Keratinocyte (primary cell): ENCODE results near the gene NHSL2. TPM values are rescaled to one million over a fixed set of nuclear protein-coding genes. Genes with fewer than 3 reads are reported as not detected.

ENCODE experiments used
- DNase-seq: peaks from one replicate; pipeline ENCODE4 v3.0.0-alpha.2; 2011; ENCODE audit warnings: low read depth, missing footprints, low spot score
- FAIRE-seq: peaks from 2 replicates; lab custom pipeline; 2011; peaks lifted over from hg19 to GRCh38; lab: Jason Lieb, UNC
- H2AFZ ChIP-seq: 2 replicates; pipeline ENCODE4 v1.6.0; 2012; ENCODE audit warnings: low read length, control low read depth, inconsistent platforms; ENCODE audit not compliant: control insufficient read depth
- H3K27ac ChIP-seq: 2 replicates; pipeline ENCODE4 v1.5.1; 2011; ENCODE audit warnings: low read length; ENCODE audit not compliant: control insufficient read depth, insufficient read depth
- H3K27me3 ChIP-seq: 3 replicates; pipeline ENCODE4 v1.6.0; 2011; ENCODE audit warnings: low read length; ENCODE audit not compliant: control insufficient read depth, insufficient read depth; ENCODE audit errors: extremely low read depth
- H3K36me3 ChIP-seq, 2 experiments: 2 replicates in 1 of 2; 3 replicates in 1 of 2; pipeline ENCODE4 v1.5.1; 2011; ENCODE audit warnings: low read length in 2 of 2, mild to moderate bottlenecking in 1 of 2; ENCODE audit not compliant: control insufficient read depth in 2 of 2, insufficient read depth in 2 of 2; ENCODE audit errors: extremely low read depth in 1 of 2
- H3K4me1 ChIP-seq: 3 replicates; pipeline ENCODE4 v1.5.1; 2011; ENCODE audit warnings: low read length; ENCODE audit not compliant: control insufficient read depth, insufficient read depth; ENCODE audit errors: extremely low read depth
- H3K4me2 ChIP-seq: 3 replicates; pipeline ENCODE4 v1.6.0; 2011; ENCODE audit warnings: low read depth, low read length; ENCODE audit not compliant: control insufficient read depth, insufficient read depth; ENCODE audit errors: extremely low read depth
- H3K4me3 ChIP-seq, 3 experiments: fragments of 200-600 bp in 1 of 3; sonication (generic) in 1 of 3; 2 replicates in 2 of 3; 3 replicates in 1 of 3; pipeline ENCODE4 v1.5.1; 2011 to 2016; ENCODE audit warnings: low read length in 3 of 3, mild to moderate bottlenecking in 3 of 3, control low read depth in 2 of 3, inconsistent platforms in 1 of 3, low read depth in 1 of 3, mixed read lengths in 1 of 3, mixed run types in 1 of 3, moderate library complexity in 1 of 3; ENCODE audit not compliant: control insufficient read depth in 2 of 3, insufficient read depth in 2 of 3; ENCODE audit errors: extremely low read depth in 1 of 3
- H3K79me2 ChIP-seq: 2 replicates; pipeline ENCODE4 v1.6.0; 2012; ENCODE audit warnings: low read length; ENCODE audit not compliant: control insufficient read depth, insufficient read depth
- H3K9ac ChIP-seq: 3 replicates; pipeline ENCODE4 v1.6.0; 2011; ENCODE audit warnings: low read length; ENCODE audit not compliant: control insufficient read depth, insufficient read depth; ENCODE audit errors: extremely low read depth
- H3K9me1 ChIP-seq: 3 replicates; pipeline ENCODE4 v1.6.0; 2011; ENCODE audit warnings: low read length; ENCODE audit not compliant: control insufficient read depth, insufficient read depth; ENCODE audit errors: extremely low read depth
- H3K9me3 ChIP-seq: 2 replicates; pipeline ENCODE4 v1.5.1; 2012; ENCODE audit warnings: low read depth, low read length; ENCODE audit not compliant: control insufficient read depth
- H4K20me1 ChIP-seq: 3 replicates; pipeline ENCODE4 v1.6.0; 2011; ENCODE audit warnings: low read length; ENCODE audit not compliant: control insufficient read depth, insufficient read depth; ENCODE audit errors: extremely low read depth
- EZH2 ChIP-seq: IDR thresholded peaks from one replicate; pipeline ENCODE4 v1.6.1; 2012; ENCODE audit warnings: inconsistent platforms, mild to moderate bottlenecking, low read length, moderate library complexity
- dilution Hi-C: fragments of 300-500 bp; cut with MboI; formaldehyde crosslinking; loops from one replicate; pipeline ENCODE4 v1.7.0; 2020; ENCODE audit warnings: low sequenced_read_pairs; ENCODE audit not compliant: extremely low pct_ligation_motif_present
- polyA plus RNA-seq, 5 experiments: library from polyadenylated mRNA; depleted of rRNA in 3 of 5; stranded (reverse) in 3 of 5; stranded (forward) in 1 of 5; unstranded in 1 of 5; fragments of >200 nt; gene quantifications; 1 replicate in 1 of 5; 2 replicates in 3 of 5; 3 replicates in 1 of 5; pipeline versions ENCODE4 v1.2.1 to v1.2.3, GENCODE V29; 2011 to 2012; ENCODE audit warnings: missing spikeins in 2 of 5, low read depth in 1 of 5, low replicate concordance in 1 of 5
- TF ChIP-seq, protein P1 (sequence below), 3 experiments: IDR thresholded peaks in 1 of 3; conservative IDR thresholded peaks in 1 of 3; optimal IDR thresholded peaks in 1 of 3; 2 replicates in 2 of 3; 3 replicates in 1 of 3; pipeline versions ENCODE3 to v1.5.1; 2011; ENCODE audit warnings: low read length in 3 of 3, mild to moderate bottlenecking in 3 of 3, moderate library complexity in 2 of 3, control low read depth in 1 of 3, inconsistent platforms in 1 of 3; ENCODE audit not compliant: insufficient read depth in 2 of 3; ENCODE audit errors: extremely low read depth in 1 of 3

NHSL2 gene
- polyA plus RNA-seq, 1 donor (not counting 4 experiments of a cell fraction or from before 2014, with no cell fraction given): 0.04 TPM

DNA sequence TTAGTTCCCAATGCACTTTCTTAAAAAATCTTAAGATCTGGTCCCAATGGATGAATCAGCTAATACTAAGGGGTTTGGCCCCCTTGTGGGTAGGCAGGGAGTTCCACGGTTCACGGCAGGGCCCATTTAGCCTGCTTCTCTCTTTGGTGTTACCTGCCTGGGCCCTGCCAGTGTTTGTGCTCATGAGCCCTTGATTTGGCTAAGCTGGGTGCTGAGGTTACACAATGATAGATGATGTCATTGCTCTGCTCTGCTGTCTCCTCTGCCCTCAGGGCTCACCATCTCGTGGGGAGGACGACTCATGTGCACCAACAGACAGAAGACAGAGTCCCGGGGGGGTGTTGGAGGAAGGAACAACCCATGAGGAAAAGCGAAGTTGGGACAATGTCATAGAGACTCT lies 196.7 kb downstream of the NHSL2 start:
- FAIRE-seq: no peak
- Histone ChIP-seq H3K9ac (no peak overlapping the region), H4K20me1 (no peaks in the 10 kb centered on the region), H3K9me3 (no peaks in the 10 kb centered on the region), H3K27ac (no peak overlapping the region), H3K4me1 (no peaks in the 10 kb centered on the region), H3K4me3 (no peak overlapping the region), H3K79me2 (no peaks in the 10 kb centered on the region), H3K36me3 (no peaks in the 10 kb centered on the region), H3K4me2 (no peak overlapping the region), H3K27me3 (peaks cover 31% of the 10 kb centered on the region), H2AFZ (no peak overlapping the region), H3K9me1 (no peaks in the 10 kb centered on the region)
- no peak for DNase-seq
- dilution Hi-C loops: no loop called here
- no peak for TF ChIP-seq EZH2
- TF ChIP-seq, protein P1, sequence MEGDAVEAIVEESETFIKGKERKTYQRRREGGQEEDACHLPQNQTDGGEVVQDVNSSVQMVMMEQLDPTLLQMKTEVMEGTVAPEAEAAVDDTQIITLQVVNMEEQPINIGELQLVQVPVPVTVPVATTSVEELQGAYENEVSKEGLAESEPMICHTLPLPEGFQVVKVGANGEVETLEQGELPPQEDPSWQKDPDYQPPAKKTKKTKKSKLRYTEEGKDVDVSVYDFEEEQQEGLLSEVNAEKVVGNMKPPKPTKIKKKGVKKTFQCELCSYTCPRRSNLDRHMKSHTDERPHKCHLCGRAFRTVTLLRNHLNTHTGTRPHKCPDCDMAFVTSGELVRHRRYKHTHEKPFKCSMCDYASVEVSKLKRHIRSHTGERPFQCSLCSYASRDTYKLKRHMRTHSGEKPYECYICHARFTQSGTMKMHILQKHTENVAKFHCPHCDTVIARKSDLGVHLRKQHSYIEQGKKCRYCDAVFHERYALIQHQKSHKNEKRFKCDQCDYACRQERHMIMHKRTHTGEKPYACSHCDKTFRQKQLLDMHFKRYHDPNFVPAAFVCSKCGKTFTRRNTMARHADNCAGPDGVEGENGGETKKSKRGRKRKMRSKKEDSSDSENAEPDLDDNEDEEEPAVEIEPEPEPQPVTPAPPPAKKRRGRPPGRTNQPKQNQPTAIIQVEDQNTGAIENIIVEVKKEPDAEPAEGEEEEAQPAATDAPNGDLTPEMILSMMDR (optimal IDR thresholded peaks at IDR 0.05 in 1 of 3, IDR thresholded peaks at IDR 0.05 in 1 of 3, conservative IDR thresholded peaks at IDR 0.05 in 1 of 3; ENCODE audit: extremely low read depth in 1 of 3, insufficient read depth in 2 of 3, low read length in 3 of 3): no peak

DNA sequence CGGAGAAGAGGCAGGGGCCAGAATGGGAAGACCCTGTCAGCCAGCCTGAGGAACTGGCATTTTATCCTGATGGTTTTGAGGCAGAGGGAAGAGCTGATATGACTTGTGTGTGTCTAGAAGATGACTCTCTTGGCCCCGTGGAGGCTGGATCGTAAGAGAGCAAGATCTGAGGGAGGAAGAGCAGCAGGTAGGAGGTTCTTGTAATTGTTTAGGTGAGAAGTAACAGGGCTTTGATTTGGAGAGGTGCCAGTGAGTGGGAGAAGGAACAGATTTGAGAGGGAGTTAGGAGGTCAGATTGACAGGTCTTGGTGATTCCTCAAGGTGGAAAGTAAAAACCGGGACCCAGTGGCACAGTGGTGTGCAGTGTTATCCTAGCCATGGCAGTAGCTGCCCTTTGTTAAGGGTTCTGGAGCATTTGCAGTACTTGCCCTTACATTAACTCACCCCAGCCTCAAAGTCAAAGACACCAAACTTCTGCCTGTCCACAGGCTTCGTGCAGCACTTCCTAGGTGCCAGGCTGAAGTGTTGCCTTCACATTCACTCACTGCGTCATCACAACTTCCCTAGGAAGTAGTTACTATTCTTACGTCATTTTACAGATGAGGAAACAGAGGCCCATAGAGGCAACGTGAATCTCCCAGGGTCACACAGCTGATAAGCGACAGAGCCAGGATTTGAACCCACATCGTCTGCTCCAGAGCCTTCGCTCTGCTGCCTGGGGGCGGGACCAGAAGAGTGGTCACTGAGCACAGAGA lies 197.4 kb downstream of the NHSL2 start:
- Histone ChIP-seq H4K20me1 (no peaks in the 10 kb centered on the region), H3K9me3 (no peaks in the 10 kb centered on the region), H3K4me2 (no peak overlapping the region), H3K79me2 (no peaks in the 10 kb centered on the region), H2AFZ (no peak overlapping the region), H3K4me3 (no peak overlapping the region), H3K4me1 (no peaks in the 10 kb centered on the region), H3K9ac (no peak overlapping the region), H3K9me1 (no peaks in the 10 kb centered on the region), H3K36me3 (no peaks in the 10 kb centered on the region), H3K27ac (no peak overlapping the region), H3K27me3 (peaks cover 31% of the 10 kb centered on the region)
- dilution Hi-C loops: no loop called here
- TF ChIP-seq EZH2: no peak
- TF ChIP-seq, protein P1 (optimal IDR thresholded peaks at IDR 0.05 in 1 of 3, IDR thresholded peaks at IDR 0.05 in 1 of 3, conservative IDR thresholded peaks at IDR 0.05 in 1 of 3; ENCODE audit: extremely low read depth in 1 of 3, insufficient read depth in 2 of 3, low read length in 3 of 3): no peak
- DNase-seq: no peak
- FAIRE-seq: no peak
